T-helper 1 cell treated with Interleukin-12 subunit alpha and Interleukin-12 subunit beta and Interleukin-4 antibody, amounts not matched to agents 30 μg/mL and 1 μg/mL, for 36 hours (primary cell): ENCODE data around the gene REEP1.

ENCODE experiments used
- H3K27ac Mint-ChIP-seq: one replicate; pipeline ENCODE4 v1.8.0; 2021; ENCODE audit warnings: mild to moderate bottlenecking, mixed read lengths
- H3K27me3 Mint-ChIP-seq: one replicate; pipeline ENCODE4 v1.8.0; 2021; ENCODE audit warnings: low read depth, mixed read lengths
- H3K36me3 Mint-ChIP-seq: one replicate; pipeline ENCODE4 v1.8.0; 2021; ENCODE audit warnings: low read depth, mixed read lengths
- H3K4me1 Mint-ChIP-seq: one replicate; pipeline ENCODE4 v1.8.0; 2021; ENCODE audit warnings: low read depth, mixed read lengths
- H3K4me3 Mint-ChIP-seq: one replicate; pipeline ENCODE4 v1.8.0; 2021; ENCODE audit warnings: mild to moderate bottlenecking, moderate library complexity, mixed read lengths
- H3K9me3 Mint-ChIP-seq: one replicate; pipeline ENCODE4 v1.8.0; 2021; ENCODE audit warnings: mixed read lengths

Gene REEP1

GRCh38 chr2:86337244-86337835 lies at the start of gene REEP1:
TSS of gene REEP1 (minus strand) at chr2:86337626. CDS start at chr2:86337510, 116 bp downstream.
- H3K27me3 Mint-ChIP-seq = peaks cover 73% of the 10 kb centered on the region

GRCh38 chr2:86383844-86384243 lies 46.4 kb upstream of the REEP1 start:
- H3K4me1 Mint-ChIP-seq = no peaks in the 10 kb centered on the region
- no peaks in the 10 kb centered on the region for H3K36me3 Mint-ChIP-seq
- no peak overlapping the region for H3K27ac Mint-ChIP-seq
- no peaks in the 10 kb centered on the region for H3K9me3 Mint-ChIP-seq
- H3K27me3 Mint-ChIP-seq = peaks cover under 1% of the 10 kb centered on the region
- H3K4me3 Mint-ChIP-seq = no peak overlapping the region

More at GRCh38 chr2:86337244-86337835, at the start of gene REEP1:
- Mint-ChIP-seq H3K27ac (no peak within 1 kb of the TSS), H3K4me1 (peaks cover 9% of the 10 kb centered on the region), H3K4me3 (peak within 1 kb of the TSS; percentile 68), H3K36me3 (no peaks in the 10 kb centered on the region), H3K9me3 (peaks cover 10% of the 10 kb centered on the region)

DNA sequence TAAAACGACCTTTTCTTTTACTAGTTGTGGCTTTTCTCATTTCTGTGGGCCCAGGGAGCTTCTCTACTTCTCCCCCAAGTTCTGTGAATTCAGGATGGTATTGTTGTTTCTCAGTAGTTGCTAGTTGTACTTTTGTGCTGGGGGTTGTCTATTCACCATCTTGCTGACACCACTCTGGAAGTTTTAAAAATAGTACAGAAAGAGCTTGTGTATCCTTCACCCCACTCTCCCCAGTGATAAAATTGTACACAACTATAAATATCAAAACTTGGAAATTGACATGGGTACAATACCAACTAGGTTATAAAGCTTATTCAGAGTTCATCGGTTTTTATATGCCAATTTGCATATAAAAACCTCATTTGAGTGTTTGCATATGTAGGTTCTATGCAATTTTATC lies 45.3 kb upstream of the REEP1 start:
- Mint-ChIP-seq H3K9me3 (no peaks in the 10 kb centered on the region), H3K4me3 (no peak overlapping the region)

DNA sequence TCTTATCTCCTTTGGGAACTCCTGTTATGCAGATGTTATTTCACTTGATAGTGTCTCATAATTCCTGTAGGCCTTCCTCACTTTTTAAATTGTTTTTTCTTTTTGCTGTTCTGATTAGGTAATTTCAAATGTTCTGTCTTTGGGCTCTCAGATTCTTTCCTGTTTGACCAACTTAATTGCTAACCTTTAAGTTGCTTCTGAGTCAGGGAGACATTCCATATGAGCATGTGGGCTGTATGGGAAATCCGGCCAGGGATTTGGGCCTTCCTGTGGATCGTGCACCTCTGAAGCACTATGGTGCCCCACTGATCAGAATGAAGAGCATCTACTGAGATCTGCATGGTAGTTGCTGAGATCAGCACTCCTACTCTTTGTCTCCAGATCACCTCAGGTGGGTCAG lies 44.7 kb upstream of the REEP1 start:
- Mint-ChIP-seq H3K27me3 (peaks cover 9% of the 10 kb centered on the region), H3K4me3 (no peak overlapping the region), H3K9me3 (no peaks in the 10 kb centered on the region), H3K27ac (no peak overlapping the region), H3K4me1 (no peaks in the 10 kb centered on the region), H3K36me3 (no peaks in the 10 kb centered on the region)

More for the DNA sequence above, 45.3 kb upstream of the REEP1 start:
- Mint-ChIP-seq H3K27me3 (peaks cover 5% of the 10 kb centered on the region), H3K27ac (no peak overlapping the region), H3K4me1 (no peaks in the 10 kb centered on the region), H3K36me3 (no peaks in the 10 kb centered on the region)

DNA sequence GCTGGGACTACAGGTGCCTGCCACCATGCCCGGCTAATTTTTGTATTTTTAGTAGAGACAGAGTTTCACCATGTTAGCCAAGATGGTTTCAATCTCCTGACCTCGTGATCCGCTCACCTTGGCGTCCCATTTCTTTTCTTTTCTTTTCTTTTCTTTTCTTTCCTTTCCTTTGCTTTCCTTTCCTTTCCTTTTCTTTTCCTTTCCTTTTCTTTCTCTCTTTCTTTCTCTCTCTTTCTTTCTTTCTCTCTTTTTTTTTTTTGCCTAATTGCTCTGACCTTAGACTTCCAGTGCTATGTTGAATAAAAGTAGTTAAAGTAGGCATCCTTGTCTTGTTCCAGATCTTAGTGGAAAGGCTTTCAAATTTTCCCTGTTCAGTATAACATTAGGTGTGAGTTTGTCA lies 41.0 kb upstream of the REEP1 start:
- Mint-ChIP-seq H3K36me3 (no peaks in the 10 kb centered on the region), H3K9me3 (no peaks in the 10 kb centered on the region), H3K4me1 (no peaks in the 10 kb centered on the region), H3K27me3 (peaks cover 18% of the 10 kb centered on the region), H3K4me3 (no peak overlapping the region), H3K27ac (no peak overlapping the region)

- peaks cover under 1% of the 10 kb centered on the region for H3K9me3 Mint-ChIP-seq
- H3K27me3 Mint-ChIP-seq = peaks cover 18% of the 10 kb centered on the region
- no peaks in the 10 kb centered on the region for H3K36me3 Mint-ChIP-seq
- H3K4me1 Mint-ChIP-seq = peaks cover 6% of the 10 kb centered on the region
- no peak overlapping the region for H3K4me3 Mint-ChIP-seq
- no peak overlapping the region for H3K27ac Mint-ChIP-seq
Observed at GRCh38 chr2:86375623-86376022, 38.2 kb upstream of the REEP1 start.

- H3K36me3 Mint-ChIP-seq = peaks cover 3% of the 10 kb centered on the region
- H3K27ac Mint-ChIP-seq = no peak overlapping the region
- peaks cover 12% of the 10 kb centered on the region for H3K4me1 Mint-ChIP-seq
- peaks cover 13% of the 10 kb centered on the region for H3K27me3 Mint-ChIP-seq
- peaks cover 14% of the 10 kb centered on the region for H3K9me3 Mint-ChIP-seq
- H3K4me3 Mint-ChIP-seq = no peak overlapping the region
Observed at GRCh38 chr2:86372641-86373502, 35.4 kb upstream of the REEP1 start.

DNA sequence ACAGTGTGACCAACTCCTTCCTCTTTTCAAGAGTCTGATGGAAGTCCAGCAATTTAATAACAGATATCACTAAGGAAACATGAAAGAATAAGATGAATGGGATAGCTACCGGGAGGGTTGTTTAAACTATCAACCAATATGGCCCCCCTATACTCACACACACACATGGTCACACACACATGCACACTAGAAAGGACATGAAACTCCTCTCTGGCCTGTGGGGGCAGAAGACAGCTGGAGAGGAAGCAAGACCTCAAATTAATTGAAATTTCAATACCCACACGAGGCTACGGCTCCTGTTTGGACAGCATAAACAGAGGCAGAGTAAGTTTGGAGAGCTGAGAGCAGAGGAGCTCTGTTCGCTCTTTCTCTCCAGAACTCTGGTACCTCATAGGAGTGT lies 34.7 kb upstream of the REEP1 start:
- Mint-ChIP-seq H3K4me3 (no peak overlapping the region), H3K27me3 (peaks cover 9% of the 10 kb centered on the region), H3K4me1 (peaks cover 15% of the 10 kb centered on the region), H3K27ac (no peak overlapping the region), H3K36me3 (peaks cover 3% of the 10 kb centered on the region), H3K9me3 (peaks cover 14% of the 10 kb centered on the region)

DNA sequence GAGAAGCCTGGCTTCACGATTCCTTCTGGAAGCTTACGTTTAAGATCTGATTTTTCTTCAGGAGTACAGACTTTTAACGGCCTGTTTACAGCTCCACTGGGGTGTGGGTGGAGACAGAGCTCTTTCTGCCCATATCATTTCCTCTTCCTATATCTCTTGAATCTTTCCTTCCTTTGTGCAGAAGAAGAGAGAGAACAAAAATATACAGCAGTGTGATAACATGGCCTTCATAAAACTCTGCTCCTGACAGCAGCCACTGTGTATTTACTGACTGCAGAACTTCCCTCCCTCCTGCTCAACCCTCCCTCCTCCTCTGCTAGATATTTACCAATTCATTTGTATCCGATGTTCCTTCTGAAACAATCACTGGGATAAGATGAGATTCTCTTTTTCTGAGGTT lies 34.1 kb upstream of the REEP1 start:
- Mint-ChIP-seq H3K4me1 (peaks cover 15% of the 10 kb centered on the region), H3K27ac (no peak overlapping the region), H3K27me3 (peaks cover 8% of the 10 kb centered on the region), H3K36me3 (peaks cover 3% of the 10 kb centered on the region), H3K4me3 (peak overlapping the region; percentile 49), H3K9me3 (peaks cover 14% of the 10 kb centered on the region)

GRCh38 chr2:86370579-86370978 lies 33.2 kb upstream of the REEP1 start:
- no peak overlapping the region for H3K4me3 Mint-ChIP-seq
- H3K9me3 Mint-ChIP-seq = peaks cover 14% of the 10 kb centered on the region
- H3K4me1 Mint-ChIP-seq = peaks cover 15% of the 10 kb centered on the region
- H3K27me3 Mint-ChIP-seq = peaks cover 8% of the 10 kb centered on the region
- H3K27ac Mint-ChIP-seq = no peak overlapping the region
- H3K36me3 Mint-ChIP-seq = peaks cover 3% of the 10 kb centered on the region

- peaks cover 14% of the 10 kb centered on the region for H3K9me3 Mint-ChIP-seq
- no peaks in the 10 kb centered on the region for H3K27me3 Mint-ChIP-seq
- H3K36me3 Mint-ChIP-seq = peaks cover 3% of the 10 kb centered on the region
- peaks cover 15% of the 10 kb centered on the region for H3K4me1 Mint-ChIP-seq
- H3K4me3 Mint-ChIP-seq = peak overlapping the region; percentile 20
- no peak overlapping the region for H3K27ac Mint-ChIP-seq
Observed at GRCh38 chr2:86368161-86368824, 30.9 kb upstream of the REEP1 start.

DNA sequence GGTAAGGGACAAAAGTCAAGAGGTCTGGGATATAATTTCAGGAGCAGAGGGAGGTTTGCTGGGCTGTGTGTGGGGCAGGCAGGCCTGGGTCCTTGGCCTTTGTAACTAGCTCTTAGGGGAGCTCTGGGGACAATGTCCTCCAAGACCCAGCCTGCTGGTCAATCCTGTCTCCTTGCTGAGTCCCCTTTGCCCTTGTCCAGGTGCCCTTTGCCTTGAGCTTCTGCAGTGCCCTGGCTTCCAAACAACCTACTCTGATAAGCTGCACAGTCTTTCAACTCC lies 30.0 kb upstream of the REEP1 start:
- Mint-ChIP-seq H3K36me3 (peaks cover 3% of the 10 kb centered on the region), H3K4me3 (no peak overlapping the region), H3K27me3 (no peaks in the 10 kb centered on the region), H3K27ac (no peak overlapping the region), H3K9me3 (peaks cover 14% of the 10 kb centered on the region), H3K4me1 (peaks cover 15% of the 10 kb centered on the region)

GRCh38 chr2:86366651-86367498 lies 29.4 kb upstream of the REEP1 start:
- peaks cover 14% of the 10 kb centered on the region for H3K9me3 Mint-ChIP-seq
- H3K36me3 Mint-ChIP-seq = peaks cover 3% of the 10 kb centered on the region
- H3K4me1 Mint-ChIP-seq = peaks cover 15% of the 10 kb centered on the region
- H3K27ac Mint-ChIP-seq = no peak overlapping the region
- no peaks in the 10 kb centered on the region for H3K27me3 Mint-ChIP-seq
- no peak overlapping the region for H3K4me3 Mint-ChIP-seq

DNA sequence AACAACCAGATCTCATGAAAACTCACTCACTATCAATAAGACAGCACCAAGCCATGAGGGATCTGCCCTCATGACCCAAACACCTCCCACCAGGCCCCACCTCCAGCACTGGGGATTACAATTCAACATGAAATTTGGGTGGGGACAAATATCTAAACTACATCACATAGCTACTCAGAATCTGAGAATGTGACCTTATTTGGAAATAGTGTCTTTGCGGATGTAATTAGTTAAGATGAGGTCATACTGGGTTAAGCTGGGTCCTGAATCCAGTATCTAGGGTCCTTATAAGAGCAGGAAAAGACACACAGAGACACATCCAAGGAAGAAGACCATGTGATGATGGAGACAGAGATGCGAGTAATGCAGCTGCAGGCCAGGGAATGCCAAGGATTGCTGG lies 27.5 kb upstream of the REEP1 start:
- Mint-ChIP-seq H3K4me3 (no peak overlapping the region), H3K27ac (no peak overlapping the region)

More for the DNA sequence above, 27.5 kb upstream of the REEP1 start:
- Mint-ChIP-seq H3K4me1 (peaks cover 10% of the 10 kb centered on the region), H3K27me3 (peaks cover 3% of the 10 kb centered on the region), H3K36me3 (peaks cover 3% of the 10 kb centered on the region), H3K9me3 (peaks cover 6% of the 10 kb centered on the region)
